ENCODE data around the gene MKX. TPM values are rescaled to one million over a fixed set of nuclear protein-coding genes. Genes with fewer than 3 reads are reported as not detected.

MKX gene
- total RNA-seq, 4 donors from 2014 or later: 0.19 to 3.3 (median 1.4) TPM

DNA sequence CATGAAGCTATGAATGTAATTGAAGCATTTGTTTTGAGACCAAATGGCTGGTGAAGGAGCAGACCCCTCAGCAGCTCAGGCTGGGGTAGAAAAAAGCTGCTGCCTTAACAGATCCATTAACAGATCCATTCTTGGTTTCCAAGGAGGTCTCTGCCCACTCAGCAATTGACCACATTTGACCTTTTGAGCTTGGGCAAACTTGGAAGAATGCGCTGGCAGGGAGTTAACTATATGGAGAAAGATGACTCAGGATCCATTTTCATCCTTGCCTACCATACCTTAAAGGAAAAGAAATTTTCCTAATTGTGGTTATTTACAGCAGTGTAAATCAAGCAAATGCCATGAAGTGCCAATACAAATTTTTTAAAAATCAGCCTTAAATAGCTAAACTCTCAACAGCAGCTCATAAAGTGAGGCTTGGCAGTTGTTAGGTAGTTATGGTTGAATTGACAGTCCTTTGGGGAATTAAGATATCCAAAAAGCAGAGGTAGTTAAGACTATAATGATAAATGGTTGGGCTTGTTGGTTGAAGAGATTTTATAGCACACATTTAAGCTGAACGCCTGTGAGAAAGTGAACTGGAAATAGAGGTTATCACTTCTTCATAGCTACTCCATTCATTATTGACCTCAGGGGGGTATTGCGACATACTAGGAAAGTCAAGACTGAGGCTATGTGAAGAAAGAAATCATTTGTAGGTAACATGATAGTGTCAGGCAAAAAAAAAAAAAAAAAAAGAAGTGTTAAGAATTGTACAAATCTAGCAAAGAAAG is 83.9 kb downstream of the MKX start:
- DNase-seq: no peak
- intact Hi-C loops (cut with DNase I): no loop called here
- no peak for TF ChIP-seq POLR2A (IDR thresholded peaks at IDR 0.05)
- TF ChIP-seq, protein P1, sequence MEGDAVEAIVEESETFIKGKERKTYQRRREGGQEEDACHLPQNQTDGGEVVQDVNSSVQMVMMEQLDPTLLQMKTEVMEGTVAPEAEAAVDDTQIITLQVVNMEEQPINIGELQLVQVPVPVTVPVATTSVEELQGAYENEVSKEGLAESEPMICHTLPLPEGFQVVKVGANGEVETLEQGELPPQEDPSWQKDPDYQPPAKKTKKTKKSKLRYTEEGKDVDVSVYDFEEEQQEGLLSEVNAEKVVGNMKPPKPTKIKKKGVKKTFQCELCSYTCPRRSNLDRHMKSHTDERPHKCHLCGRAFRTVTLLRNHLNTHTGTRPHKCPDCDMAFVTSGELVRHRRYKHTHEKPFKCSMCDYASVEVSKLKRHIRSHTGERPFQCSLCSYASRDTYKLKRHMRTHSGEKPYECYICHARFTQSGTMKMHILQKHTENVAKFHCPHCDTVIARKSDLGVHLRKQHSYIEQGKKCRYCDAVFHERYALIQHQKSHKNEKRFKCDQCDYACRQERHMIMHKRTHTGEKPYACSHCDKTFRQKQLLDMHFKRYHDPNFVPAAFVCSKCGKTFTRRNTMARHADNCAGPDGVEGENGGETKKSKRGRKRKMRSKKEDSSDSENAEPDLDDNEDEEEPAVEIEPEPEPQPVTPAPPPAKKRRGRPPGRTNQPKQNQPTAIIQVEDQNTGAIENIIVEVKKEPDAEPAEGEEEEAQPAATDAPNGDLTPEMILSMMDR (IDR thresholded peaks at IDR 0.05): no peak
- Histone ChIP-seq H3K27me3 (peaks cover 0 to 6% (median 0%) of the 10 kb centered on the region in 4 donors), H3K27ac (no peak overlapping the region), H3K4me1 (no peaks in the 10 kb centered on the region), H3K36me3 (no peaks in the 10 kb centered on the region), H3K9me3 (no peaks in the 10 kb centered on the region), H3K4me3 (no peak overlapping the region)
- WGBS, 2 donors: 71 to 91% methylated on average over 3 of the region's 3 CpGs

DNA sequence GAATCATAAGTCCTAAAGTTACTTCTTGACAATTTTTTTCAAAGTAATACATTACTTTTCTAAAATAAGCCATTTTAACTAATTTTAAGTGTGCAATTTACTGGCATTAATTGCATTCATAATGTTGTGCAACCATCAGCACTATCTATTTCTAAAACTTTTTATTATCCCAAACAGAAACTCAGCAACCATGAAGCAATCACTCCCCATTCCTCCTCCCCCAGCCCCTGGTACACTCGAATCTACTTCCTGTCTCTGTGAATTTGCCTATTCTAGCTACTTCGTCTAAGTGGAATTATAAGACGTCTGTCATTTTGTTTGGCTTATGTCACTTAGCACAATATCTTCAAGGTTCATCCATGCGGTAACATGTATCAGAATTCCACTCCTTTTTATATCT is 84.9 kb downstream of the MKX start:
- Histone ChIP-seq H3K4me1 (no peaks in the 10 kb centered on the region), H3K27me3 (peaks cover 0 to 6% (median 0%) of the 10 kb centered on the region in 4 donors), H3K4me3 (no peak overlapping the region), H3K36me3 (no peaks in the 10 kb centered on the region), H3K27ac (no peak overlapping the region), H3K9me3 (no peaks in the 10 kb centered on the region)
- WGBS, 2 donors: 36 to 69% methylated on average over 4 of the region's 4 CpGs
- TF ChIP-seq, protein P1 (IDR thresholded peaks at IDR 0.05): no peak
- TF ChIP-seq POLR2A (IDR thresholded peaks at IDR 0.05): no peak
- intact Hi-C loops (cut with DNase I): no loop called here
- no peak for DNase-seq

DNA sequence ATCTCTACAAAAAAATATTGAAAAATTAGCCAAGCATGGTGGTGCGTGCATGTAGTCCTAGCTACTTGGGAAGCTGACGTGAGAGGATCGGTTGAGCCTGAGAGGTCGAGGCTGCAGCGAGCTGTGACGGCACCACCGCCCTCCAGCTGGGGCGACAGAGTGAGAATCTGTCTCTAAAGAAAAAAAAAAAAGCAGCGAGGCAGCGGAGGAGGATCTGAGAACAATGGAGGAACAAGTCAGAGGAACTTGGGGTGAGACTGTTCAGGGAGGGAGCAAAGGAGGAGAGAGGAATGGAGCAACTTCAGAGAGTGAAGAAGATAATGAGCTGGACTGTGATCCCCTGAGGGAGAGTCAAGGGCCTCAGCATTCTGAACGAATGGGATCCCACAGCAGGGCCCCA is 85.4 kb downstream of the MKX start:
- H3K27me3 ChIP-seq: peaks cover 0 to 6% (median 0%) of the 10 kb centered on the region in 4 donors
- no peaks in the 10 kb centered on the region for H3K36me3 ChIP-seq
- H3K4me1 ChIP-seq: no peaks in the 10 kb centered on the region
- H3K4me3 ChIP-seq: no peak overlapping the region
- WGBS, 2 donors: 81 to 87% methylated on average over 10 to 11 of the region's 11 CpGs
- H3K9me3 ChIP-seq: no peaks in the 10 kb centered on the region
- no peak for TF ChIP-seq POLR2A (IDR thresholded peaks at IDR 0.05)
- TF ChIP-seq, protein P1 (IDR thresholded peaks at IDR 0.05): no peak
- intact Hi-C loops (cut with DNase I): no loop called here
- H3K27ac ChIP-seq: no peak overlapping the region
- no peak for DNase-seq

DNA sequence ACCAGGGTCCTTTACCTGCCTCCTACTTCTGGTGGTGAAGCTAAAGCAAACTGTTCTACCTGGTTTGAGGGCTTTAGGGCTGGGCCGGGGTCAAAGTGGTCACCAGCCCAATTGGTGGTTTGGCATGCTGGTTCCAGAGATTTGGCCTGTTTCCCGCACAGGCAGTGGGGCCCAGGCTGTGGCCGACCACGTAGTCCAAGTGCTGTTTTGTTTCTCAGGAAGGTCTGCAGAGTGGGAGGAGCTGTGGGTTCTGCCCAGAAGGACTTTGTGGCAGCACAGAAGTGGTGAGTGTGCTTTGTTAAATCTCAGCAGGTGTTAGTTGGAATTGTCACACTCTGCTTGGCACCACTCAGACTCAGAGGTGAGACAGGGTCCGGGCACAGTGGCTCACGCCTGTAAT is 85.8 kb downstream of the MKX start:
- TF ChIP-seq POLR2A (IDR thresholded peaks at IDR 0.05): no peak
- TF ChIP-seq, protein P1 (IDR thresholded peaks at IDR 0.05): no peak
- Histone ChIP-seq H3K9me3 (no peaks in the 10 kb centered on the region), H3K4me1 (no peaks in the 10 kb centered on the region), H3K36me3 (no peaks in the 10 kb centered on the region), H3K4me3 (no peak overlapping the region), H3K27ac (no peak overlapping the region), H3K27me3 (peaks cover 0 to 6% (median 0%) of the 10 kb centered on the region in 4 donors)
- 60 to 76% methylated on average over 3 to 4 of the region's 6 CpGs for WGBS, 2 donors
- DNase-seq: no peak
- intact Hi-C loops (cut with DNase I): loop anchor here (10.0 kb wide), 1 partner anchor 215 kb away; no protein-coding TSS in a partner anchor

DNA sequence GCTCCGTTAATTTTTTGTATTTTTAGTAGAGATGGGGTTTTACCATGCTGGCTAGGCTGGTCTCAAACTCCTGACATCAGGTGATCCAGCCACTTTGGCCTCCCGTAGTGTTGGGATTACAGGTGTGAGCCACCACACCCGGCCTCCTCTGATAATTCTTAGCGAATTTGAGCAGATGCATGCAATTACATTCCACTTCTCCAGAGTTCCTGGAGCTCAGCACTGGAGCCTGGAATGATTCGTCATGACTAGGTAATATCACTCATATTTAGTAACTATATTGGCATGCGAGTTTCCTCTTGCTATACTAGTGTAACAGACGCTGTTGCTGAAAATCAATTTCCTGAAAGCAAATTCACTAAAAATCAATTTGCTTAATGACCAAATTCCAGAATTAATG is 86.8 kb downstream of the MKX start:
- no peak for TF ChIP-seq POLR2A (IDR thresholded peaks at IDR 0.05)
- TF ChIP-seq, protein P1 (IDR thresholded peaks at IDR 0.05): no peak
- 59 to 78% methylated on average over 7 of the region's 7 CpGs for WGBS, 2 donors
- H3K27me3 ChIP-seq: peaks cover 0 to 6% (median 0%) of the 10 kb centered on the region in 4 donors
- no peak overlapping the region for H3K4me3 ChIP-seq
- DNase-seq: no peak
- no peaks in the 10 kb centered on the region for H3K4me1 ChIP-seq
- H3K9me3 ChIP-seq: no peaks in the 10 kb centered on the region
- intact Hi-C loops (cut with DNase I): loop anchor here (10.0 kb wide), 1 partner anchor 214 kb away; no protein-coding TSS in a partner anchor
- H3K27ac ChIP-seq: no peak overlapping the region
- H3K36me3 ChIP-seq: no peaks in the 10 kb centered on the region
